ENCODE measurements around the gene MYH9.

GRCh38 chr22:36304429-36304828, 83.3 kb downstream of the MYH9 start:
- TF ChIP-seq, protein P1, sequence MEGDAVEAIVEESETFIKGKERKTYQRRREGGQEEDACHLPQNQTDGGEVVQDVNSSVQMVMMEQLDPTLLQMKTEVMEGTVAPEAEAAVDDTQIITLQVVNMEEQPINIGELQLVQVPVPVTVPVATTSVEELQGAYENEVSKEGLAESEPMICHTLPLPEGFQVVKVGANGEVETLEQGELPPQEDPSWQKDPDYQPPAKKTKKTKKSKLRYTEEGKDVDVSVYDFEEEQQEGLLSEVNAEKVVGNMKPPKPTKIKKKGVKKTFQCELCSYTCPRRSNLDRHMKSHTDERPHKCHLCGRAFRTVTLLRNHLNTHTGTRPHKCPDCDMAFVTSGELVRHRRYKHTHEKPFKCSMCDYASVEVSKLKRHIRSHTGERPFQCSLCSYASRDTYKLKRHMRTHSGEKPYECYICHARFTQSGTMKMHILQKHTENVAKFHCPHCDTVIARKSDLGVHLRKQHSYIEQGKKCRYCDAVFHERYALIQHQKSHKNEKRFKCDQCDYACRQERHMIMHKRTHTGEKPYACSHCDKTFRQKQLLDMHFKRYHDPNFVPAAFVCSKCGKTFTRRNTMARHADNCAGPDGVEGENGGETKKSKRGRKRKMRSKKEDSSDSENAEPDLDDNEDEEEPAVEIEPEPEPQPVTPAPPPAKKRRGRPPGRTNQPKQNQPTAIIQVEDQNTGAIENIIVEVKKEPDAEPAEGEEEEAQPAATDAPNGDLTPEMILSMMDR (conservative IDR thresholded peaks at IDR 0.05; ENCODE audit: low read depth, low read length), result no peak
- TF ChIP-seq EZH2 (IDR thresholded peaks at IDR 0.05; ENCODE audit: borderline replicate concordance, low read depth, low read length, poor library complexity, severe bottlenecking), result no peak

Measured in A673 (cell line).